H9 (cell line): ENCODE results near the gene RPL19. TPM values are rescaled to one million over a fixed set of nuclear protein-coding genes. Genes with fewer than 3 reads are reported as not detected.
A peak's percentile ranks its signal among the peaks of the same experiment; 100 is the strongest.

ENCODE experiments used
- DNase-seq: peaks from one replicate; pipeline ENCODE4 v3.0.0-alpha.2; 2017
- H2AFZ ChIP-seq: one replicate; pipeline ENCODE4 v1.6.1; 2013; ENCODE audit warnings: mild to moderate bottlenecking, low read length, control low read depth, moderate library complexity
- H2AK5ac ChIP-seq: 2 replicates; pipeline ENCODE4 v1.6.1; 2013; ENCODE audit warnings: low read length, control low read depth, mixed read lengths; ENCODE audit not compliant: insufficient read length
- H2BK120ac ChIP-seq: one replicate; pipeline ENCODE4 v1.6.1; 2013; ENCODE audit warnings: low read depth, mild to moderate bottlenecking, low read length, control low read depth, inconsistent platforms; ENCODE audit not compliant: poor library complexity, severe bottlenecking
- H2BK12ac ChIP-seq: 2 replicates; pipeline ENCODE4 v1.6.1; 2013; ENCODE audit warnings: low read length, control low read depth, mixed read lengths, low read depth; ENCODE audit not compliant: insufficient read length
- H2BK15ac ChIP-seq: 2 replicates; pipeline ENCODE4 v1.6.1; 2013; ENCODE audit warnings: low read depth, low read length, control low read depth
- H2BK20ac ChIP-seq: one replicate; pipeline ENCODE4 v1.6.1; 2013; ENCODE audit warnings: low read depth, mild to moderate bottlenecking, low read length, control low read depth, inconsistent platforms; ENCODE audit not compliant: poor library complexity, severe bottlenecking
- H2BK5ac ChIP-seq: 2 replicates; pipeline ENCODE4 v1.6.1; 2013; ENCODE audit warnings: low read length, control low read depth, mixed read lengths; ENCODE audit not compliant: insufficient read length
- H3K14ac ChIP-seq: 2 replicates; pipeline ENCODE4 v1.6.1; 2013; ENCODE audit warnings: low read length, control low read depth; ENCODE audit not compliant: insufficient read depth
- H3K18ac ChIP-seq: 2 replicates; pipeline ENCODE4 v1.6.1; 2013; ENCODE audit warnings: low read depth, mild to moderate bottlenecking, mixed read lengths, low read length, control low read depth; ENCODE audit not compliant: insufficient read length
- H3K23ac ChIP-seq: 2 replicates; pipeline ENCODE4 v1.6.1; 2013; ENCODE audit warnings: low read length, control low read depth, mixed read lengths, low read depth; ENCODE audit not compliant: insufficient read length
- H3K23me2 ChIP-seq: 2 replicates; pipeline ENCODE4 v1.6.1; 2013; ENCODE audit warnings: low read depth, mild to moderate bottlenecking, mixed read lengths, low read length, control low read depth; ENCODE audit not compliant: insufficient read length, poor library complexity, severe bottlenecking
- H3K27ac ChIP-seq: 2 replicates; pipeline ENCODE4 v1.5.1; 2013; ENCODE audit warnings: low read length, control low read depth, mixed read lengths, low read depth; ENCODE audit not compliant: insufficient read length
- H3K27me3 ChIP-seq: 2 replicates; pipeline ENCODE4 v1.6.1; 2013; ENCODE audit warnings: low read length, control low read depth, inconsistent platforms; ENCODE audit not compliant: insufficient read depth
- H3K4ac ChIP-seq: 2 replicates; pipeline ENCODE4 v1.6.1; 2013; ENCODE audit warnings: low read depth, mild to moderate bottlenecking, control low read depth, inconsistent platforms, low read length, moderate library complexity
- H3K4me1 ChIP-seq: 2 replicates; pipeline ENCODE4 v1.6.1; 2013; ENCODE audit warnings: low read length, control low read depth, inconsistent platforms; ENCODE audit not compliant: insufficient read depth
- H3K4me2 ChIP-seq: 2 replicates; pipeline ENCODE4 v1.6.1; 2013; ENCODE audit warnings: low read length, control low read depth, mixed read lengths; ENCODE audit not compliant: insufficient read length, insufficient read depth
- H3K56ac ChIP-seq: 2 replicates; pipeline ENCODE4 v1.6.1; 2013; ENCODE audit warnings: low read depth, mild to moderate bottlenecking, mixed read lengths, low read length, control low read depth; ENCODE audit not compliant: insufficient read length
- H3K79me1 ChIP-seq: 2 replicates; pipeline ENCODE4 v1.6.1; 2013; ENCODE audit warnings: low read depth, mild to moderate bottlenecking, moderate library complexity, low read length, control low read depth, inconsistent platforms; ENCODE audit not compliant: insufficient read depth, poor library complexity, severe bottlenecking
- H3K79me2 ChIP-seq: 2 replicates; pipeline ENCODE4 v1.6.1; 2013; ENCODE audit warnings: low read length, control low read depth, inconsistent platforms; ENCODE audit not compliant: insufficient read depth
- H3K9ac ChIP-seq: 2 replicates; pipeline ENCODE4 v1.6.1; 2013; ENCODE audit warnings: low read length, control low read depth, mixed read lengths; ENCODE audit not compliant: insufficient read length; ENCODE audit errors: extremely low read depth
- H3K9me3 ChIP-seq: one replicate; pipeline ENCODE4 v1.6.1; 2013; ENCODE audit warnings: low read depth, low read length, inconsistent platforms; ENCODE audit not compliant: control insufficient read depth
- H3T11ph ChIP-seq: one replicate; pipeline ENCODE4 v1.6.1; 2013; ENCODE audit warnings: mild to moderate bottlenecking, low read length, control low read depth, inconsistent platforms
- H4K20me1 ChIP-seq: one replicate; pipeline ENCODE4 v1.6.1; 2013; ENCODE audit not compliant: control insufficient read depth, insufficient read length, insufficient read depth
- H4K5ac ChIP-seq: 2 replicates; pipeline ENCODE4 v1.6.1; 2013; ENCODE audit warnings: low read depth, mild to moderate bottlenecking, mixed read lengths, low read length, control low read depth; ENCODE audit not compliant: insufficient read length
- H4K8ac ChIP-seq: replicated peaks from 2 replicates; pipeline ENCODE4 v1.6.1; 2013; ENCODE audit warnings: low read length, control low read depth, mixed read lengths, low read depth; ENCODE audit not compliant: insufficient read length
- H4K91ac ChIP-seq: 2 replicates; pipeline ENCODE4 v1.6.1; 2013; ENCODE audit warnings: low read depth, mild to moderate bottlenecking, moderate library complexity, mixed read lengths, low read length, control low read depth; ENCODE audit not compliant: insufficient read length
- H3K27ac Mint-ChIP-seq, 3 experiments: 2 replicates in 2 of 3; 3 replicates in 1 of 3; pipeline ENCODE4 v1.8.0; 2020 to 2021; ENCODE audit warnings: mixed read lengths in 3 of 3, mild to moderate bottlenecking in 1 of 3, moderate library complexity in 1 of 3
- H3K27me3 Mint-ChIP-seq: 2 replicates; pipeline ENCODE4 v1.8.0; 2021; ENCODE audit warnings: low read depth, mild to moderate bottlenecking, moderate library complexity, mixed read lengths
- H3K36me3 Mint-ChIP-seq, 3 experiments: 2 replicates in 2 of 3; 3 replicates in 1 of 3; pipeline ENCODE4 v1.8.0; 2020 to 2021; ENCODE audit warnings: low read depth in 3 of 3, mixed read lengths in 3 of 3; ENCODE audit not compliant: insufficient read depth in 1 of 3
- H3K4me1 Mint-ChIP-seq, 2 experiments: 2 replicates each; pipeline ENCODE4 v1.8.0; 2020; ENCODE audit warnings: mixed read lengths in 2 of 2
- H3K4me3 Mint-ChIP-seq, 2 experiments: 2 replicates in 1 of 2; 3 replicates in 1 of 2; pipeline ENCODE4 v1.8.0; 2020 to 2021; ENCODE audit warnings: mild to moderate bottlenecking in 2 of 2, mixed read lengths in 2 of 2, moderate library complexity in 1 of 2
- H3K9me3 Mint-ChIP-seq, 2 experiments: 2 replicates in 1 of 2; 3 replicates in 1 of 2; pipeline ENCODE4 v1.8.0; 2020; ENCODE audit warnings: mild to moderate bottlenecking in 2 of 2, mixed read lengths in 2 of 2, moderate library complexity in 1 of 2
- whole genome bisulfite sequencing: extraction: QIAGEN DNeasy Blood & Tissue Kit; methylation state at CpG from one replicate; pipeline ENCODE4 v1.1.7; 2013; ENCODE audit warnings: missing lambda C conversion rate, low lambda C conversion rate, mixed read lengths; ENCODE audit not compliant: insufficient read length; ENCODE audit errors: extremely low coverage; 5-methylcytosine and 5-hydroxymethylcytosine counted together
- total RNA-seq: library from RNA; stranded (reverse); gene quantifications from 2 replicates; pipeline ENCODE4 v1.2.1, GENCODE V29; 2021
- TF ChIP-seq, protein P1 (sequence below): fragments of 200-600 bp; sonication (generic); conservative IDR thresholded peaks from 3 replicates; pipeline ENCODE4 v1.8.0; 2021; ENCODE audit warnings: antibody characterized with exemption, mild to moderate bottlenecking

RPL19 gene
- total RNA-seq, 1 experiment from 2014 or later, result 2,038 TPM

DNA sequence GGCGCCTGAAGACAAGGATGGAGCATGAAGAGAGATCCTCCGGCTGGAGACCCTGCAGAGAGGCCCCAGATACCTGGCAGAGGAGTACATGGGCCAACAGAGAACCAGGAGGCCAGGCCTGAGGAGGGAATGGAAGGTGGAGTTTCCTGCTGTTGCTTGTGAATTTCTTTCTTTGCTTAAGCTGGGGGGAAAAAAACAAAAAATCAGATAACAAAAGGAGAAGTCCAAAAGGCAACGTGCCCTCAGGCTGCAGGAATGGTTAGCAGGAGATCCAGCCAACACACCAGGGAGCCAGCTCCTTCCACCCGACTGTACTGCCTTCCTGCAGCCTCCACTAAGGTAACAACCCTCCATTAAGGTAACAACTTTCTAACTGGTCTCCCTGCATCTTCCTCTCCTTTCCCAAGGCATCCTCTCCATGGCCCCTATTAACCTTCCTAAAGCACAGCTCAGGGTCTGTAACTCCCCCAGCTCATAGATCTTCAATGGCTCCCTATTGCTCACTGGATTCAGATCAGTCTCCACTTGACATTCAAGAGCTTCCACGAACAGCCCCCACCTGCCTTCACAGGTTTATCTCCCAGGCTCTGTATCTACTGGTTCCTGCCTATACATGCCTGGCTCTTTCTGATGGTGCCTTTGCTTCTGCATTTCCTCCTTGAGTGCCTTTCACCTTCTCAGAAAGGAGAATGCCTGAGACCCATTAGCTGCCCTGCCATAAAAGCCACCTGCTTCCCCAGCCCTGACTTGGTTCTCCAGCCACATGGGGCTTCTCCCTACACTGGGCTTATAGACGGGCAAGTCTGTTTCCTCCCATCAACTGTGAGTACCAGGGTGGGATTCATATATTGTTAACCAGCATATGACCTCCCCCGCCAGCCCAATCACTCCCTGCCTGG lies 33.4 kb upstream of the RPL19 start:
- H3K9me3 ChIP-seq, result no peaks in the 10 kb centered on the region
- H3K27me3 Mint-ChIP-seq, result peaks cover 40% of the 10 kb centered on the region

More for the DNA sequence above, 33.4 kb upstream of the RPL19 start:
- no CpG with 5 or more reads among the region's 7 CpGs for WGBS
- Histone ChIP-seq H3K56ac (no peak overlapping the region), H3K14ac (no peak overlapping the region), H2BK20ac (no peak overlapping the region), H3K9ac (no peak overlapping the region), H2BK5ac (no peak overlapping the region), H4K91ac (no peak overlapping the region), H2BK120ac (no peak overlapping the region), H3K23me2 (peaks cover 9% of the 10 kb centered on the region), H3K79me1 (no peaks in the 10 kb centered on the region), H3K27me3 (peaks cover 10% of the 10 kb centered on the region; the same call in 1 of the 2 replicates), H3K27ac (no peak overlapping the region), H4K20me1 (no peaks in the 10 kb centered on the region), H4K5ac (no peak overlapping the region), H3K4me2 (no peak overlapping the region), H3K79me2 (no peaks in the 10 kb centered on the region), H3T11ph (no peak overlapping the region), H4K8ac (no peak overlapping the region), H2AK5ac (no peak overlapping the region), H3K23ac (no peak overlapping the region), H2BK15ac (no peak overlapping the region), H2AFZ (no peak overlapping the region), H2BK12ac (no peak overlapping the region), H3K18ac (no peak overlapping the region), H3K4ac (no peak overlapping the region), H3K4me1 (no peaks in the 10 kb centered on the region)
- Mint-ChIP-seq H3K36me3 (peaks cover 3 to 8% (median 7%) of the 10 kb centered on the region in 3 experiments; a peak in 5 of 7 replicates), H3K9me3 (peaks cover 4 to 8% of the 10 kb centered on the region in 2 experiments), H3K27ac (no peak overlapping the region), H3K4me1 (peaks cover 25 to 26% of the 10 kb centered on the region in 2 experiments), H3K4me3 (peak overlapping the region; percentile 27 to 82; a peak in 4 of 5 replicates)
- DNase-seq, result no peak
- TF ChIP-seq, protein P1, sequence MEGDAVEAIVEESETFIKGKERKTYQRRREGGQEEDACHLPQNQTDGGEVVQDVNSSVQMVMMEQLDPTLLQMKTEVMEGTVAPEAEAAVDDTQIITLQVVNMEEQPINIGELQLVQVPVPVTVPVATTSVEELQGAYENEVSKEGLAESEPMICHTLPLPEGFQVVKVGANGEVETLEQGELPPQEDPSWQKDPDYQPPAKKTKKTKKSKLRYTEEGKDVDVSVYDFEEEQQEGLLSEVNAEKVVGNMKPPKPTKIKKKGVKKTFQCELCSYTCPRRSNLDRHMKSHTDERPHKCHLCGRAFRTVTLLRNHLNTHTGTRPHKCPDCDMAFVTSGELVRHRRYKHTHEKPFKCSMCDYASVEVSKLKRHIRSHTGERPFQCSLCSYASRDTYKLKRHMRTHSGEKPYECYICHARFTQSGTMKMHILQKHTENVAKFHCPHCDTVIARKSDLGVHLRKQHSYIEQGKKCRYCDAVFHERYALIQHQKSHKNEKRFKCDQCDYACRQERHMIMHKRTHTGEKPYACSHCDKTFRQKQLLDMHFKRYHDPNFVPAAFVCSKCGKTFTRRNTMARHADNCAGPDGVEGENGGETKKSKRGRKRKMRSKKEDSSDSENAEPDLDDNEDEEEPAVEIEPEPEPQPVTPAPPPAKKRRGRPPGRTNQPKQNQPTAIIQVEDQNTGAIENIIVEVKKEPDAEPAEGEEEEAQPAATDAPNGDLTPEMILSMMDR, result no peak
